Kidney (tissue), 14 donors: ENCODE measurements around the gene TBX15. TPM values are rescaled to one million over a fixed set of nuclear protein-coding genes. Genes with fewer than 3 reads are reported as not detected.

ENCODE experiments used
- DNase-seq, 5 donors: peaks; one replicate each; pipeline ENCODE4 v3.0.0-alpha.2; 2013 to 2020
- FAIRE-seq: peaks from 2 replicates; lab custom pipeline; 2012; peaks lifted over from hg19 to GRCh38; lab: Jason Lieb, UNC
- H3K27ac ChIP-seq, 2 donors: one replicate each; pipeline ENCODE4 v1.7.0; 2013; ENCODE audit warnings: low read depth in 2 of 2, low read length in 2 of 2, inconsistent platforms in 1 of 2
- H3K27me3 ChIP-seq: one replicate; pipeline ENCODE4 v1.7.1; 2013; ENCODE audit warnings: low read length, inconsistent platforms; ENCODE audit not compliant: control insufficient read depth, insufficient read depth
- H3K36me3 ChIP-seq, 3 donors: one replicate each; pipeline versions ENCODE4 v1.7.0 to v1.7.1; 2013; ENCODE audit warnings: low read length in 3 of 3, control low read depth in 1 of 3, inconsistent platforms in 1 of 3; ENCODE audit not compliant: insufficient read depth in 3 of 3, control insufficient read depth in 2 of 3
- H3K4me1 ChIP-seq, 3 donors: one replicate each; pipeline versions ENCODE4 v1.7.0 to v1.7.1; 2013; ENCODE audit warnings: low read length in 3 of 3, inconsistent platforms in 1 of 3, low read depth in 1 of 3; ENCODE audit not compliant: control insufficient read depth in 2 of 3, insufficient read depth in 2 of 3
- H3K4me3 ChIP-seq, 3 donors: one replicate each; pipeline versions ENCODE4 v1.7.0 to v1.8.1; 2013; ENCODE audit warnings: low read length in 3 of 3, control low read depth in 1 of 3, inconsistent platforms in 1 of 3
- H3K9ac ChIP-seq, 3 donors: one replicate each; pipeline versions ENCODE4 v1.7.0 to v1.7.1; 2013; ENCODE audit warnings: low read length in 3 of 3, control low read depth in 1 of 3, inconsistent platforms in 1 of 3
- H3K9me3 ChIP-seq, 3 donors: one replicate each; pipeline versions ENCODE4 v1.7.0 to v1.7.1; 2013; ENCODE audit warnings: low read length in 3 of 3, control low read depth in 1 of 3, inconsistent platforms in 1 of 3; ENCODE audit not compliant: control insufficient read depth in 2 of 3, insufficient read depth in 1 of 3
- intact Hi-C: fragments of 100-400 bp; cut with DNase I; formaldehyde crosslinking; loops from one replicate; pipeline ENCODE4 v1.11.1; 2022
- polyA plus RNA-seq: library from polyadenylated mRNA; stranded (reverse); fragments of 350-450 nt; fragmentation: Illumina TruSeq; extraction: RNeasy Lipid Tissue Mini Kit (QIAGEN cat#74804); gene quantifications from one replicate; pipeline ENCODE4 v1.2.3, GENCODE V29; 2014; ENCODE audit warnings: low read depth, low replicate concordance; ENCODE audit not compliant: insufficient read depth
- total RNA-seq: library from RNA; stranded (reverse); fragmentation: NEBNext Ultra II Directional; extraction: Animal tissue kit (Norgen Biotek cat#: 25700); gene quantifications from one replicate; pipeline ENCODE4 v1.2.1, GENCODE V29; 2021
- TF ChIP-seq, protein P1 (sequence below): IDR thresholded peaks from 3 replicates; pipeline ENCODE4 v1.5.1; 2012; ENCODE audit warnings: mild to moderate bottlenecking, moderate library complexity, borderline replicate concordance; ENCODE audit not compliant: insufficient read depth; ENCODE audit errors: extremely low read depth
- donor health status: control.
- donor health status: control.
- donor health status: control.
- donor health status: control.
- donor health status: control.
- donor health status: DM: yes; HTN: yes; CAD: no.
- donor health status: Normal renal cell carcinoma (clear cell type).

TBX15 gene
- total and polyA plus RNA-seq, 2 donors from 2014 or later: 0.82 TPM; not detected in 1

DNA sequence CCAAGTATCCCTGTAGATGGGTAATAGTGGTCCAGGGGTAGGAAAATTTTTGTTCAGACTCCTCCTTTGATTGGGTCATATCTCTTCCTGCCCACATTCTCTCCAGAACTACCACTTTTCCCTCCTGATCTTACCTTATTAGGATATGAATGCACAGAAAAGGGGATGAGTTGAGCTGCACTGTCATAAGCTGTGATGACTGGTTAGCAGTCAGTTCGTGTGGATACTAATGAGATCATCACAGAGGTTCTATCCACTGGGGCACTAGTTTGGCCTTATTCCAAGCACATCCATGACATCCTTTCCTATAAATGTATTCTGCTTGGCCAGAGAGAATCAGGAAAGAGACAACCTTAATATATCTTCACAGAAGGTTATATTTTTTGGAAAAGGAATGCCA is 22.1 kb upstream of the TBX15 start:
- TF ChIP-seq, protein P1, sequence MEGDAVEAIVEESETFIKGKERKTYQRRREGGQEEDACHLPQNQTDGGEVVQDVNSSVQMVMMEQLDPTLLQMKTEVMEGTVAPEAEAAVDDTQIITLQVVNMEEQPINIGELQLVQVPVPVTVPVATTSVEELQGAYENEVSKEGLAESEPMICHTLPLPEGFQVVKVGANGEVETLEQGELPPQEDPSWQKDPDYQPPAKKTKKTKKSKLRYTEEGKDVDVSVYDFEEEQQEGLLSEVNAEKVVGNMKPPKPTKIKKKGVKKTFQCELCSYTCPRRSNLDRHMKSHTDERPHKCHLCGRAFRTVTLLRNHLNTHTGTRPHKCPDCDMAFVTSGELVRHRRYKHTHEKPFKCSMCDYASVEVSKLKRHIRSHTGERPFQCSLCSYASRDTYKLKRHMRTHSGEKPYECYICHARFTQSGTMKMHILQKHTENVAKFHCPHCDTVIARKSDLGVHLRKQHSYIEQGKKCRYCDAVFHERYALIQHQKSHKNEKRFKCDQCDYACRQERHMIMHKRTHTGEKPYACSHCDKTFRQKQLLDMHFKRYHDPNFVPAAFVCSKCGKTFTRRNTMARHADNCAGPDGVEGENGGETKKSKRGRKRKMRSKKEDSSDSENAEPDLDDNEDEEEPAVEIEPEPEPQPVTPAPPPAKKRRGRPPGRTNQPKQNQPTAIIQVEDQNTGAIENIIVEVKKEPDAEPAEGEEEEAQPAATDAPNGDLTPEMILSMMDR: no peak
- no peak for FAIRE-seq

DNA sequence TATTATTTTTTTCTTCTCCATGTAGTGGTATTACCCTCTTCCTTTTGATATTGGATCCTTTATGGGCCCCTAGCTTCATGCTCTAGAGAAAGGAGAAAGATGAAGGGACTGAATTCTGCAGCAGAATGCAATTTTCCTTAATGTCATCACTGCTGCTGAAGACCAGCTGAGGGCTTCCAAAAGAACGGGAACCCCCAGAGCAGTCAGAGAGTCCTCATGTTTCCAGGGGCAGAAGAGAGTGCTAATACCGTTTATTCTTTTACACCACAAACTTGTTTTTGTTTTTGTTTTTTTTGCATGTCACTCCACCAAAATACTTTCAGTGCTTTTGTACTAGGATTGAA is 21.1 kb upstream of the TBX15 start:
- FAIRE-seq (no peak), DNase-seq (no peak)
- Histone ChIP-seq H3K4me3 (no peak overlapping the region), H3K9me3 (peaks cover 0 to 6% (median 0%) of the 10 kb centered on the region in 3 donors), H3K4me1 (peaks cover 0 to 11% (median 0%) of the 10 kb centered on the region in 3 donors), H3K9ac (no peak overlapping the region), H3K27me3 (peaks cover 51% of the 10 kb centered on the region), H3K27ac (no peak overlapping the region), H3K36me3 (no peaks in the 10 kb centered on the region)
- intact Hi-C loops: no loop called here
- TF ChIP-seq, protein P1: no peak

More for the DNA sequence above, 22.1 kb upstream of the TBX15 start:
- Histone ChIP-seq H3K4me1 (peaks cover 0 to 11% (median 0%) of the 10 kb centered on the region in 3 donors), H3K9ac (no peak overlapping the region), H3K27ac (no peak overlapping the region), H3K9me3 (peaks cover 0 to 6% (median 0%) of the 10 kb centered on the region in 3 donors), H3K36me3 (no peaks in the 10 kb centered on the region), H3K4me3 (no peak overlapping the region), H3K27me3 (peaks cover 43% of the 10 kb centered on the region)
- DNase-seq: no peak
- intact Hi-C loops: no loop called here

DNA sequence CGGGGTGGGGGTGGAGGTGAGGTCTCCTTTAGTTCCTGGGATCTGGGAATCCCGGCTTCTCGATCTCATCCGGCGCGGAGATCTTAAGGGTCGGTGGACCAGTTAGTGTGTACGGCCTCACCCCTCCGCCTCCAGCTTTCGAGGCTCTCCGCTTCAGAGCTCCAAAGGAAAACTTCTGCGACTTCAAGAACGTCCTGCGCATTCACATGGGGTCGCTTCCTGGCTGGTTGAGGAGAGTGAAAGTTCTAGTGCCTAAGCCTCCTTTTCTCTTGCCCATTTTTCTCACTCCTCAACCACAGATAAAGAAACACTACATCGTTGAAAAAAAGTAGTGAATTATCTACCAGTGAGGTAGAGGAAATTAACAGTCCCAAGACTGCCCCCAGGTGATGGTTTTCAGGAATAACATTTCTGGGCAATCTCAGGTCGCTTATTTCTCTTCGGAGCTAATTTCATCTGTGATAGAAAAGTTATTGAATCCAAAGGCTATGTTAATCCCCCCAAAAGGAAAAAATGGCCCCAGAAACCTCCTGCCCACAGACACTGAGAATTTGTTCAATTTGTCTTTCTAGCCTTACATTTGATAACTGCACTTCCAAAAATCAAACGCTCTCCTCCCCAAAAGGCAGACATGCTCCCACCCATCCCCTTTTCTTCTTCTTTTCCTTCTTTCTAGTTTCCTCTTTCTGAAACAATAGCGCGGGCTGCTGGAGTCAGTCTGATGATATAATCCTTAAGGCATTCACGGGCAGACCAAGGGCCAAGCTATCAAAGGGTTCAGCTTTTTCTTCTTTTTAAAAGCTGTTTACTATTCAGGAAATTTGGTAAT is 20.6 kb upstream of the TBX15 start:
- H3K9me3 ChIP-seq: peaks cover 0 to 6% (median 0%) of the 10 kb centered on the region in 3 donors
- intact Hi-C loops: no loop called here
- peaks cover 0 to 11% (median 0%) of the 10 kb centered on the region in 3 donors for H3K4me1 ChIP-seq
- H3K36me3 ChIP-seq: no peaks in the 10 kb centered on the region
- DNase-seq: peak in 3 of 5 donors; percentile 70 to 79 (median 78)
- H3K27me3 ChIP-seq: peaks cover 57% of the 10 kb centered on the region
- no peak overlapping the region for H3K9ac ChIP-seq
- peak overlapping the region; percentile 35 to 62 (median 52) for H3K4me3 ChIP-seq
- no peak overlapping the region for H3K27ac ChIP-seq
- TF ChIP-seq, protein P1: peak; percentile 57
- peak; percentile 59 for FAIRE-seq
